ENCODE measurements around the gene SLMAP. TPM values are rescaled to one million over a fixed set of nuclear protein-coding genes. Genes with fewer than 3 reads are reported as not detected.

The SLMAP gene
- total and polyA plus RNA-seq, 2 experiments from 2014 or later, result 32.1 to 73.0 TPM

DNA sequence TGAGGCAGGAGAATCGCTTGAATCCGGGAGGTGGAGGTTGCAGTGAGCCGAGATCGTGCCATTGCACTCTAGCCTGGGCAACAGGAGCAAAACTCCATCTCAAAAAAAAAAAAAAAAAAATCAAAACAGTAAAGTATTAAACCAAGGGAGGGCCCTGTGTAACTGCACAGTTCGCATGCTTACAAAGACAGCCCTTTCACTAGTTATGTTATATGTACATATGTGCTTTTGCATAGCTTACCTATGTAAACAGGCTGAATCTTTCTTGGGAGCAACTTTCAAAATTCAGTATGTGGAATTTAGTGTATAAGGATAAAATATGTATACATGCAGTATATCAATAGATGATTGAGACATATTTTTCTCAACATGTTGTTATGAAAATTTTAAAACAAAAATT, 16.1 kb upstream of the SLMAP start:
- H3K27ac ChIP-seq (ENCODE audit: low read depth), result no peak overlapping the region

More for the DNA sequence above, 16.1 kb upstream of the SLMAP start:
- H3F3A ChIP-seq (replicated peaks; ENCODE audit: low read depth), result no peaks in the 10 kb centered on the region
- ATAC-seq, result no peak
- H3K4me2 ChIP-seq, result no peak overlapping the region
- H3K4me3 ChIP-seq, result no peak overlapping the region
- Mint-ChIP-seq H3K9me3 (no peaks in the 10 kb centered on the region), H3K27ac (no peak overlapping the region), H3K4me3 (no peak overlapping the region), H3K36me3 (ENCODE audit: low read depth) (no peaks in the 10 kb centered on the region), H3K27me3 (ENCODE audit: insufficient read depth, low read depth, poor library complexity) (peaks cover 2% of the 10 kb centered on the region), H3K4me1 (no peaks in the 10 kb centered on the region)
- H3K9me2 ChIP-seq (ENCODE audit: insufficient read depth), result 0 out of 2 replicates have a peak, but pooled peaks cover 4% of the 10 kb centered on the region
- no peaks in the 10 kb centered on the region for H3K27me3 ChIP-seq (ENCODE audit: insufficient read depth)
- no peaks in the 10 kb centered on the region for H3K36me3 ChIP-seq (ENCODE audit: insufficient read depth)
- TF ChIP-seq NANOG (IDR thresholded peaks at IDR 0.05; ENCODE audit: borderline replicate concordance) (no peak), ZNF331 (CRISPR knock-in tag; IDR thresholded peaks at IDR 0.05; ENCODE audit: low read depth) (no peak), POLR2AphosphoS5 (IDR thresholded peaks at IDR 0.05; ENCODE audit: low read depth) (no peak), STAT1 (IDR thresholded peaks at IDR 0.05; ENCODE audit: unreplicated experiment) (no peak), CREB1 (CRISPR knock-in tag; IDR thresholded peaks at IDR 0.05; ENCODE audit: low read depth) (no peak), ZNF114 (CRISPR knock-in tag; IDR thresholded peaks at IDR 0.05) (no peak), EZH2 (IDR thresholded peaks at IDR 0.05; ENCODE audit: low read depth, unreplicated experiment) (no peak), JUNB (IDR thresholded peaks at IDR 0.05; ENCODE audit: unreplicated experiment) (no peak), EZH2phosphoT487 (IDR thresholded peaks at IDR 0.05; ENCODE audit: unreplicated experiment) (no peak)
- TF ChIP-seq, protein P1, sequence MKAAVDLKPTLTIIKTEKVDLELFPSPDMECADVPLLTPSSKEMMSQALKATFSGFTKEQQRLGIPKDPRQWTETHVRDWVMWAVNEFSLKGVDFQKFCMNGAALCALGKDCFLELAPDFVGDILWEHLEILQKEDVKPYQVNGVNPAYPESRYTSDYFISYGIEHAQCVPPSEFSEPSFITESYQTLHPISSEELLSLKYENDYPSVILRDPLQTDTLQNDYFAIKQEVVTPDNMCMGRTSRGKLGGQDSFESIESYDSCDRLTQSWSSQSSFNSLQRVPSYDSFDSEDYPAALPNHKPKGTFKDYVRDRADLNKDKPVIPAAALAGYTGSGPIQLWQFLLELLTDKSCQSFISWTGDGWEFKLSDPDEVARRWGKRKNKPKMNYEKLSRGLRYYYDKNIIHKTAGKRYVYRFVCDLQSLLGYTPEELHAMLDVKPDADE (IDR thresholded peaks at IDR 0.05), result no peak
- TF ChIP-seq, protein P2, sequence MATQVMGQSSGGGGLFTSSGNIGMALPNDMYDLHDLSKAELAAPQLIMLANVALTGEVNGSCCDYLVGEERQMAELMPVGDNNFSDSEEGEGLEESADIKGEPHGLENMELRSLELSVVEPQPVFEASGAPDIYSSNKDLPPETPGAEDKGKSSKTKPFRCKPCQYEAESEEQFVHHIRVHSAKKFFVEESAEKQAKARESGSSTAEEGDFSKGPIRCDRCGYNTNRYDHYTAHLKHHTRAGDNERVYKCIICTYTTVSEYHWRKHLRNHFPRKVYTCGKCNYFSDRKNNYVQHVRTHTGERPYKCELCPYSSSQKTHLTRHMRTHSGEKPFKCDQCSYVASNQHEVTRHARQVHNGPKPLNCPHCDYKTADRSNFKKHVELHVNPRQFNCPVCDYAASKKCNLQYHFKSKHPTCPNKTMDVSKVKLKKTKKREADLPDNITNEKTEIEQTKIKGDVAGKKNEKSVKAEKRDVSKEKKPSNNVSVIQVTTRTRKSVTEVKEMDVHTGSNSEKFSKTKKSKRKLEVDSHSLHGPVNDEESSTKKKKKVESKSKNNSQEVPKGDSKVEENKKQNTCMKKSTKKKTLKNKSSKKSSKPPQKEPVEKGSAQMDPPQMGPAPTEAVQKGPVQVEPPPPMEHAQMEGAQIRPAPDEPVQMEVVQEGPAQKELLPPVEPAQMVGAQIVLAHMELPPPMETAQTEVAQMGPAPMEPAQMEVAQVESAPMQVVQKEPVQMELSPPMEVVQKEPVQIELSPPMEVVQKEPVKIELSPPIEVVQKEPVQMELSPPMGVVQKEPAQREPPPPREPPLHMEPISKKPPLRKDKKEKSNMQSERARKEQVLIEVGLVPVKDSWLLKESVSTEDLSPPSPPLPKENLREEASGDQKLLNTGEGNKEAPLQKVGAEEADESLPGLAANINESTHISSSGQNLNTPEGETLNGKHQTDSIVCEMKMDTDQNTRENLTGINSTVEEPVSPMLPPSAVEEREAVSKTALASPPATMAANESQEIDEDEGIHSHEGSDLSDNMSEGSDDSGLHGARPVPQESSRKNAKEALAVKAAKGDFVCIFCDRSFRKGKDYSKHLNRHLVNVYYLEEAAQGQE (IDR thresholded peaks at IDR 0.05; ENCODE audit: unreplicated experiment), result no peak
- TF ChIP-seq, protein P3, sequence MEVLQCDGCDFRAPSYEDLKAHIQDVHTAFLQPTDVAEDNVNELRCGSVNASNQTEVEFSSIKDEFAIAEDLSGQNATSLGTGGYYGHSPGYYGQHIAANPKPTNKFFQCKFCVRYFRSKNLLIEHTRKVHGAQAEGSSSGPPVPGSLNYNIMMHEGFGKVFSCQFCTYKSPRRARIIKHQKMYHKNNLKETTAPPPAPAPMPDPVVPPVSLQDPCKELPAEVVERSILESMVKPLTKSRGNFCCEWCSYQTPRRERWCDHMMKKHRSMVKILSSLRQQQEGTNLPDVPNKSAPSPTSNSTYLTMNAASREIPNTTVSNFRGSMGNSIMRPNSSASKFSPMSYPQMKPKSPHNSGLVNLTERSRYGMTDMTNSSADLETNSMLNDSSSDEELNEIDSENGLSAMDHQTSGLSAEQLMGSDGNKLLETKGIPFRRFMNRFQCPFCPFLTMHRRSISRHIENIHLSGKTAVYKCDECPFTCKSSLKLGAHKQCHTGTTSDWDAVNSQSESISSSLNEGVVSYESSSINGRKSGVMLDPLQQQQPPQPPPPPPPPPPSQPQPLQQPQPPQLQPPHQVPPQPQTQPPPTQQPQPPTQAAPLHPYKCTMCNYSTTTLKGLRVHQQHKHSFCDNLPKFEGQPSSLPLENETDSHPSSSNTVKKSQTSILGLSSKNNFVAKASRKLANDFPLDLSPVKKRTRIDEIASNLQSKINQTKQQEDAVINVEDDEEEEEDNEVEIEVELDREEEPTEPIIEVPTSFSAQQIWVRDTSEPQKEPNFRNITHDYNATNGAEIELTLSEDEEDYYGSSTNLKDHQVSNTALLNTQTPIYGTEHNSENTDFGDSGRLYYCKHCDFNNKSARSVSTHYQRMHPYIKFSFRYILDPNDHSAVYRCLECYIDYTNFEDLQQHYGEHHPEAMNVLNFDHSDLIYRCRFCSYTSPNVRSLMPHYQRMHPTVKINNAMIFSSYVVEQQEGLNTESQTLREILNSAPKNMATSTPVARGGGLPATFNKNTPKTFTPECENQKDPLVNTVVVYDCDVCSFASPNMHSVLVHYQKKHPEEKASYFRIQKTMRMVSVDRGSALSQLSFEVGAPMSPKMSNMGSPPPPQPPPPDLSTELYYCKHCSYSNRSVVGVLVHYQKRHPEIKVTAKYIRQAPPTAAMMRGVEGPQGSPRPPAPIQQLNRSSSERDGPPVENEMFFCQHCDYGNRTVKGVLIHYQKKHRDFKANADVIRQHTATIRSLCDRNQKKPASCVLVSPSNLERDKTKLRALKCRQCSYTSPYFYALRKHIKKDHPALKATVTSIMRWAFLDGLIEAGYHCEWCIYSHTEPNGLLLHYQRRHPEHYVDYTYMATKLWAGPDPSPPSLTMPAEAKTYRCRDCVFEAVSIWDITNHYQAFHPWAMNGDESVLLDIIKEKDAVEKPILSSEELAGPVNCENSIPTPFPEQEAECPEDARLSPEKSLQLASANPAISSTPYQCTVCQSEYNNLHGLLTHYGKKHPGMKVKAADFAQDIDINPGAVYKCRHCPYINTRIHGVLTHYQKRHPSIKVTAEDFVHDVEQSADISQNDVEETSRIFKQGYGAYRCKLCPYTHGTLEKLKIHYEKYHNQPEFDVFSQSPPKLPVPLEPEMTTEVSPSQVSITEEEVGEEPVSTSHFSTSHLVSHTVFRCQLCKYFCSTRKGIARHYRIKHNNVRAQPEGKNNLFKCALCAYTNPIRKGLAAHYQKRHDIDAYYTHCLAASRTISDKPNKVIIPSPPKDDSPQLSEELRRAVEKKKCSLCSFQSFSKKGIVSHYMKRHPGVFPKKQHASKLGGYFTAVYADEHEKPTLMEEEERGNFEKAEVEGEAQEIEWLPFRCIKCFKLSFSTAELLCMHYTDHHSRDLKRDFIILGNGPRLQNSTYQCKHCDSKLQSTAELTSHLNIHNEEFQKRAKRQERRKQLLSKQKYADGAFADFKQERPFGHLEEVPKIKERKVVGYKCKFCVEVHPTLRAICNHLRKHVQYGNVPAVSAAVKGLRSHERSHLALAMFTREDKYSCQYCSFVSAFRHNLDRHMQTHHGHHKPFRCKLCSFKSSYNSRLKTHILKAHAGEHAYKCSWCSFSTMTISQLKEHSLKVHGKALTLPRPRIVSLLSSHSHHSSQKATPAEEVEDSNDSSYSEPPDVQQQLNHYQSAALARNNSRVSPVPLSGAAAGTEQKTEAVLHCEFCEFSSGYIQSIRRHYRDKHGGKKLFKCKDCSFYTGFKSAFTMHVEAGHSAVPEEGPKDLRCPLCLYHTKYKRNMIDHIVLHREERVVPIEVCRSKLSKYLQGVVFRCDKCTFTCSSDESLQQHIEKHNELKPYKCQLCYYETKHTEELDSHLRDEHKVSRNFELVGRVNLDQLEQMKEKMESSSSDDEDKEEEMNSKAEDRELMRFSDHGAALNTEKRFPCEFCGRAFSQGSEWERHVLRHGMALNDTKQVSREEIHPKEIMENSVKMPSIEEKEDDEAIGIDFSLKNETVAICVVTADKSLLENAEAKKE (CRISPR knock-in tag; IDR thresholded peaks at IDR 0.05), result no peak
- TF ChIP-seq, protein P4, sequence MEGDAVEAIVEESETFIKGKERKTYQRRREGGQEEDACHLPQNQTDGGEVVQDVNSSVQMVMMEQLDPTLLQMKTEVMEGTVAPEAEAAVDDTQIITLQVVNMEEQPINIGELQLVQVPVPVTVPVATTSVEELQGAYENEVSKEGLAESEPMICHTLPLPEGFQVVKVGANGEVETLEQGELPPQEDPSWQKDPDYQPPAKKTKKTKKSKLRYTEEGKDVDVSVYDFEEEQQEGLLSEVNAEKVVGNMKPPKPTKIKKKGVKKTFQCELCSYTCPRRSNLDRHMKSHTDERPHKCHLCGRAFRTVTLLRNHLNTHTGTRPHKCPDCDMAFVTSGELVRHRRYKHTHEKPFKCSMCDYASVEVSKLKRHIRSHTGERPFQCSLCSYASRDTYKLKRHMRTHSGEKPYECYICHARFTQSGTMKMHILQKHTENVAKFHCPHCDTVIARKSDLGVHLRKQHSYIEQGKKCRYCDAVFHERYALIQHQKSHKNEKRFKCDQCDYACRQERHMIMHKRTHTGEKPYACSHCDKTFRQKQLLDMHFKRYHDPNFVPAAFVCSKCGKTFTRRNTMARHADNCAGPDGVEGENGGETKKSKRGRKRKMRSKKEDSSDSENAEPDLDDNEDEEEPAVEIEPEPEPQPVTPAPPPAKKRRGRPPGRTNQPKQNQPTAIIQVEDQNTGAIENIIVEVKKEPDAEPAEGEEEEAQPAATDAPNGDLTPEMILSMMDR (conservative IDR thresholded peaks at IDR 0.05; ENCODE audit: low read depth in 2 of 2), result no peak
- H3K79me2 ChIP-seq (replicated peaks; ENCODE audit: insufficient read depth), result no peaks in the 10 kb centered on the region
- no peaks in the 10 kb centered on the region for H4K20me1 ChIP-seq (replicated peaks; ENCODE audit: insufficient read depth)
- H3K4me1 ChIP-seq (ENCODE audit: insufficient read depth), result no peaks in the 10 kb centered on the region
- no peak for DNase-seq (ENCODE audit: low spot score)
- no peak overlapping the region for H2AFZ ChIP-seq
